ENCODE data around the gene PLP2. TPM values are rescaled to one million over a fixed set of nuclear protein-coding genes. Genes with fewer than 3 reads are reported as not detected.
A peak's percentile ranks its signal among the peaks of the same experiment; 100 is the strongest.

The PLP2 gene
- total and polyA plus RNA-seq, 8 donors, result 42.7 to 241 (median 53.5) TPM

DNA sequence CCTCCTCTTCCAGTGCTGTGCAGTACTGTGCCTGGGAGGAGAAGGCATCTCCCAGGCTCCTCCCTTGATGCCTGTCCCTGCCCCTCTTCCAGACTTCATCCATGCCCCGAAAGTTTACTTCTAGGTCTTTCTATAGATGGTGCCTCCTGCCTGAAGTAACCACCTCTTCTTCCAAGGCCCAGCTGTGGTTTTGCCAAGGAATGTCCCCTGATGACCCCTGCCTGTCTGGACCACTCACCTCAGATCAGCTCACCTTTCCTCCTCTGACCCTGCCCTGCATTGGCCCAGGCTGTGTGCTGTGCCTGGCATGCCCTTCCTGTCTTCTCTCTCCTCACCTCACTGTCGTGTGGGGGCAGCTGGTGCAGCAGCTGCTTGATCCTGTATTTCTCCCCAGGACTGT lies 7.7 kb downstream of the PLP2 start:
- Histone ChIP-seq H3K27ac (no peak overlapping the region), H3K9me3 (no peaks in the 10 kb centered on the region), H3K36me3 (peaks cover 0 to 71% of the 10 kb centered on the region in 2 donors), H3K27me3 (no peaks in the 10 kb centered on the region), H3K4me1 (peaks cover 0 to 21% of the 10 kb centered on the region in 2 donors), H3K4me3 (no peak overlapping the region)
- DNase-seq (no peak), ATAC-seq (no peak)
- intact Hi-C loops (cut with DNase I), result no loop called here
- TF ChIP-seq, protein P1, sequence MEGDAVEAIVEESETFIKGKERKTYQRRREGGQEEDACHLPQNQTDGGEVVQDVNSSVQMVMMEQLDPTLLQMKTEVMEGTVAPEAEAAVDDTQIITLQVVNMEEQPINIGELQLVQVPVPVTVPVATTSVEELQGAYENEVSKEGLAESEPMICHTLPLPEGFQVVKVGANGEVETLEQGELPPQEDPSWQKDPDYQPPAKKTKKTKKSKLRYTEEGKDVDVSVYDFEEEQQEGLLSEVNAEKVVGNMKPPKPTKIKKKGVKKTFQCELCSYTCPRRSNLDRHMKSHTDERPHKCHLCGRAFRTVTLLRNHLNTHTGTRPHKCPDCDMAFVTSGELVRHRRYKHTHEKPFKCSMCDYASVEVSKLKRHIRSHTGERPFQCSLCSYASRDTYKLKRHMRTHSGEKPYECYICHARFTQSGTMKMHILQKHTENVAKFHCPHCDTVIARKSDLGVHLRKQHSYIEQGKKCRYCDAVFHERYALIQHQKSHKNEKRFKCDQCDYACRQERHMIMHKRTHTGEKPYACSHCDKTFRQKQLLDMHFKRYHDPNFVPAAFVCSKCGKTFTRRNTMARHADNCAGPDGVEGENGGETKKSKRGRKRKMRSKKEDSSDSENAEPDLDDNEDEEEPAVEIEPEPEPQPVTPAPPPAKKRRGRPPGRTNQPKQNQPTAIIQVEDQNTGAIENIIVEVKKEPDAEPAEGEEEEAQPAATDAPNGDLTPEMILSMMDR (IDR thresholded peaks at IDR 0.05), result no peak

DNA sequence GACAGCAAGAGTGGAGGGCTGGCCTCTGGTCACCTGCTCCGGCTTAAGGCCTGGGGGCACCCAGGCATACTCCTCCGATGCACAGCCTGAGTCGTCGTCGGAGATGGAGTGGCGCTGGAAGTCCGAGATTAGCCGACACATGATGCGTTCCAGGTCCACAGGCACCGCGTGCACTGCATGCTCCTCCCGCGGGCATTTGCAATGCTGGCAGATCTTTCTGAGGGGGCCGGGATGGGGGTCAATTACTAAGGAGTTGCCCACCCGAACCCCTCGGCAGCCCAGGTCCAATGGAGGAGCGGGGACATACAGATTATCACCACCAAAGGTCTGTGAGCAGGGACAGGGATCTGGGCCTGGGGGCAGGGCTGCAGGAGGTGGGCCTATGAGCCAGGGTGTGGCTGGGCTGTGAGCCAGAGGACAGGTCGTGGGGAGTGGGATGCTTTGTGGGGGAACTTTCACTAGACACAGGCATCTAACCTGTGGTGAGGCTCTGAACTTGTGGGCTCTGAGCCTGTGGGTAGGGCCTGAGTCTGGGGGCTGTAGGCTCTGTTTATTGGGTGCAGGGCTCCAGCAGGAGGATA lies 12.1 kb downstream of the PLP2 start:
- peaks cover 0 to 31% of the 10 kb centered on the region in 2 donors for H3K36me3 ChIP-seq
- H3K27ac ChIP-seq, result no peak overlapping the region
- no peaks in the 10 kb centered on the region for H3K27me3 ChIP-seq
- no peaks in the 10 kb centered on the region for H3K9me3 ChIP-seq
- intact Hi-C loops (cut with DNase I), result no loop called here
- DNase-seq (no peak), ATAC-seq (no peak)
- peaks cover 0 to 12% of the 10 kb centered on the region in 2 donors for H3K4me1 ChIP-seq
- peak overlapping the region in 1 of 2 donors; percentile 51 for H3K4me3 ChIP-seq
- TF ChIP-seq, protein P1 (IDR thresholded peaks at IDR 0.05), result no peak

DNA sequence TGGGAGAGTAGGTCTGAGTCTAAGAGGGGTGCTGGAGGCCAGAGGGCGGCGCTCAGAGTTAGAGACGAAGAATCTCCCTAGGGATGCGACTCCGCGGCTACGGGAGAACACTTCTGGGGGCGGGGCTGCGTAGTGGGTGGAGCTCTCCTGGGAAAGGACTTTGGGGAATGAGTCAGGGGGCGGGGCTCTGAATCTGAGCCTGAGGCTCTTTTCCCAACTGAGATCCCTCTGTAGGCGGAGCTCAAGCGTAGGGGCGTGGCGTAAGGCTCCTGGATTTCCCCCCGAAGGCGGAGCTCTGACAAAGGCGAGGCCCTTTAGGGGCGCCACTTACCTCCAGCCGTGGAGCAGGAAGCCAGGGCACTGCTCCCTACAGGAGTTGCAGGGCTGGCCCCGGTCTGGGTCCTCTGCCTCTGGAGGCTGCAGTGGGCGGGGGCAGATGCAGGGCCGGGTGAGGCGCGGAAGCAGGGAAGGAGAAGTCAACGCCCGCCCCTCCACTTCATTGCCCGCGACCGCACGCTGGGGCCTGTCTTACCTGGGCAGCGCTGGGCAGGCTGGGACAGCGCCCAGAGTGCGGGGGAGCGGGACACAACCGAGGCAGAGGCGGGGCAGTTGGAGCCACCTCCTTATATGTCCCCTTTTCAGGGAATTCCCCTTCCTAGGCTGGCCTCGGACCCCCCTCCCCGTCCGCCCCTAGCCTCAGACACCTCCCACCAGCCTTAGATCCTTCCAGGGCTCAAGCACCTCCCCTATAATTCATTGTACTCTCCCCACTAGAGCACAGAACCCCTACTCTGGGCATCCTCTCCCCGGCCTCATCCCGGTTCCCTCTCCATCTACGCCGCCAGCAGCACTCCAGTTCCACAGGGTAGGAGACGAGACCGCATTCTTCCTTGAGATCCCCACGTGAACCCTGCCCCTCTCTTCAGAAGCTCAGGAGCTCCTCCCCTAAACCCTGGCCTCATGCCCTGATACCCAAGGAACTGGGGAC lies 12.9 kb downstream of the PLP2 start:
- intact Hi-C loops (cut with DNase I), result no loop called here
- DNase-seq, result peak in 3 of 4 donors; percentile 87 to 92 (median 90)
- peaks cover 0 to 23% of the 10 kb centered on the region in 2 donors for H3K36me3 ChIP-seq
- peak overlapping the region; percentile 22 to 51 for H3K4me3 ChIP-seq
- peak overlapping the region; percentile 44 to 75 for H3K27ac ChIP-seq
- TF ChIP-seq, protein P1 (IDR thresholded peaks at IDR 0.05), result no peak
- peaks cover 0 to 13% of the 10 kb centered on the region in 2 donors for H3K4me1 ChIP-seq
- H3K27me3 ChIP-seq, result no peaks in the 10 kb centered on the region
- H3K9me3 ChIP-seq, result no peaks in the 10 kb centered on the region
- peak; percentile 84 for ATAC-seq

DNA sequence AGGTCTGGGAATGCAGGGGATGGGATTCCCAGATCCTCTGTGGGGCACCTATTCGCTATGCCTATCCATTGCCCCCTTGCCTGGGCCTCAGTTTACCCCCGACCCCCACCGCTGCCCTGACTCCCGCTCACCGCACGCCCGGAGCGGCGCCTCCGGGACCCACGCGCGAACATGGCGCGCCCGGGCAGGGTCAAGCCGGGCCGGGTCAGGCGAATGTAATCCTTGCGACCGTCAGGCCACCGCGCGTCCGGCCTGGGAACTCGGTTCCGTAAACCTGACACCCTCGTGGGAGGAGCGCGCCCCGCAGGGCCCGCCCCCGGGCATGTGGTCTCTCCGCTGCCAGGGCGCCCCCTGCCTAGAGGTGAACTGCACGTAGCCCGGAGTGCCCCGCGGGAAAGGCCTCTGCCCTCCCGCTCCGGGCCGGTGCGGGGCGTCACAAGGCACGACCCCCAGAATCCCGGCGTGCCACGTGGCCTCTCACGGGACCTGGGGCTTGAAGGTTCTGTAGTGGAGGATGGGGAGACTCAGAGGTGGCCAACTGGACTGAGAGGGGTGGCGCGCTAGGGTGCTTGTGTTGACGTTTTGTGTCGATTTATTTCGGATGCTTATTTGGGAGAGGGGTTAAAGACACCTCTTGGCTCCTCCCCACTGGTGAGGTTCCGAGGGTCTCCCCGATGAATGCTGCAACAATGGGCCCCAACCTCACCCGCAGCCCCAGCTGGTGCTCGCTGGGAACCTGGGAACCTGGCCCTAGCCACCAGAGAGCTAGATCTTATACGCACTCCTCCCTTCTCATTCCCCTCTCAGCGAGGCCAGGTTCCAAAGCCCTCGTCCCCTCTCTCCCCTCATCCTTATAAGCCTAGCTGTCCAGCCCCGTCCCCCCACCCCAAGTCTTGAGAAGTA lies 14.7 kb downstream of the PLP2 start, which contains the start of gene PRICKLE3:
Gene PRICKLE3 (minus strand): TSS at position 249 of the 903 bp plus-strand sequence. CDS start 76 bp downstream, at position 173.
- ATAC-seq (peak; percentile 53), DNase-seq (peak in 3 of 4 donors; percentile 77 to 96 (median 87))
- TF ChIP-seq, protein P1 (IDR thresholded peaks at IDR 0.05), result peak; percentile 30 to 37
- peaks cover 0 to 17% of the 10 kb centered on the region in 2 donors for H3K36me3 ChIP-seq
- H3K4me3 ChIP-seq, result peak within 1 kb of the TSS; percentile 22 to 51
- H3K9me3 ChIP-seq, result no peaks in the 10 kb centered on the region
- H3K27me3 ChIP-seq, result no peaks in the 10 kb centered on the region
- peak within 1 kb of the TSS; percentile 70 to 75 for H3K27ac ChIP-seq
- peaks cover 0 to 21% of the 10 kb centered on the region in 2 donors for H3K4me1 ChIP-seq
- intact Hi-C loops (cut with DNase I), result no loop called here

Measured in left lung (tissue), 10 donors.